HepG2 (cell line): ENCODE data around the gene UCN. TPM values are rescaled to one million over a fixed set of nuclear protein-coding genes. Genes with fewer than 3 reads are reported as not detected.
A peak's percentile ranks its signal among the peaks of the same experiment; 100 is the strongest.

Experiments
- CENPT ChIP-seq: sonication (generic); formaldehyde crosslinking; IDR thresholded peaks from 2 replicates; pipeline ENCODE4 v1.8.0; 2022; ENCODE audit warnings: low read depth, mild to moderate bottlenecking, moderate library complexity, missing genetic modification reagents
- GATAD1 ChIP-seq: IDR thresholded peaks from 2 replicates; pipeline ENCODE4 v1.6.1; 2016; ENCODE audit warnings: missing genetic modification reagents, missing compliant biosample characterization
- HDAC6 ChIP-seq: fragments of 200-600 bp; sonication (generic); IDR thresholded peaks from 2 replicates; pipeline ENCODE4 v1.7.0; 2017; ENCODE audit warnings: mild to moderate bottlenecking, antibody characterized with exemption, low read length, low read depth
- JUND ChIP-seq: sonication (generic); formaldehyde crosslinking; IDR thresholded peaks from 2 replicates; pipeline ENCODE4 v1.8.0; 2022; ENCODE audit warnings: mild to moderate bottlenecking, missing genetic modification reagents
- KAT8 ChIP-seq: IDR thresholded peaks from 2 replicates; pipeline ENCODE4 v1.6.1; 2016; ENCODE audit warnings: missing genetic modification reagents, missing compliant biosample characterization
- KLF9 ChIP-seq: IDR thresholded peaks from 2 replicates; pipeline ENCODE4 v1.6.1; 2016; ENCODE audit warnings: low read depth
- LCORL ChIP-seq, 2 experiments: fragments of 450-650 bp in 1 of 2; sonication (generic) in 1 of 2; formaldehyde crosslinking in 1 of 2; IDR thresholded peaks; 2 replicates each; pipeline versions ENCODE4 v1.5.0 to v1.6.1; 2017 to 2020; ENCODE audit warnings: antibody characterized with exemption in 1 of 2, missing genetic modification reagents in 1 of 2
- TFDP1 ChIP-seq: IDR thresholded peaks from 2 replicates; pipeline ENCODE4 v1.6.1; 2016; ENCODE audit warnings: missing compliant biosample characterization, missing genetic modification reagents, borderline replicate concordance
- THAP11 ChIP-seq: IDR thresholded peaks from 2 replicates; pipeline ENCODE4 v1.6.1; 2016; ENCODE audit warnings: missing biosample characterization, missing genetic modification reagents
- THAP7 ChIP-seq: sonication (generic); formaldehyde crosslinking; IDR thresholded peaks from 2 replicates; pipeline ENCODE4 v1.8.1; 2023; ENCODE audit warnings: mild to moderate bottlenecking, missing genetic modification reagents
- ZBTB21 ChIP-seq: sonication (generic); formaldehyde crosslinking; IDR thresholded peaks from 2 replicates; pipeline ENCODE4 v1.4.0; 2020; ENCODE audit warnings: missing genetic modification reagents
- ZC3H4 ChIP-seq: sonication (generic); formaldehyde crosslinking; IDR thresholded peaks from 2 replicates; pipeline ENCODE4 v1.4.0; 2020; ENCODE audit warnings: missing genetic modification reagents, borderline replicate concordance
- ZFX ChIP-seq: sonication (generic); formaldehyde crosslinking; IDR thresholded peaks from 2 replicates; pipeline ENCODE4 v1.4.0; 2020; ENCODE audit warnings: mild to moderate bottlenecking, low read depth, missing genetic modification reagents, moderate library complexity
- ZNF446 ChIP-seq: sonication (generic); formaldehyde crosslinking; IDR thresholded peaks from 2 replicates; pipeline ENCODE4 v1.5.0; 2020; ENCODE audit warnings: mild to moderate bottlenecking, missing genetic modification reagents
- ZNF501 ChIP-seq: sonication (generic); formaldehyde crosslinking; IDR thresholded peaks from 2 replicates; pipeline ENCODE4 v1.5.1; 2020; ENCODE audit warnings: mild to moderate bottlenecking, moderate library complexity, missing genetic modification reagents
- ZNF547 ChIP-seq: sonication (generic); formaldehyde crosslinking; IDR thresholded peaks from 2 replicates; pipeline ENCODE4 v1.5.1; 2020; ENCODE audit warnings: mild to moderate bottlenecking, missing genetic modification reagents
- ZNF572 ChIP-seq: sonication (generic); formaldehyde crosslinking; IDR thresholded peaks from 2 replicates; pipeline ENCODE4 v1.5.1; 2020; ENCODE audit warnings: mild to moderate bottlenecking, missing genetic modification reagents
- ZNF607 ChIP-seq: sonication (generic); formaldehyde crosslinking; IDR thresholded peaks from 2 replicates; pipeline ENCODE4 v1.5.1; 2020; ENCODE audit warnings: missing genetic modification reagents, mild to moderate bottlenecking, borderline replicate concordance
- ZNF737 ChIP-seq: sonication (generic); formaldehyde crosslinking; IDR thresholded peaks from 2 replicates; pipeline ENCODE4 v1.5.0; 2020; ENCODE audit warnings: missing genetic modification reagents, mild to moderate bottlenecking, borderline replicate concordance
- ZNF891 ChIP-seq: sonication (generic); formaldehyde crosslinking; IDR thresholded peaks from 2 replicates; pipeline ENCODE4 v1.5.0; 2020; ENCODE audit warnings: mild to moderate bottlenecking, missing genetic modification reagents
- polyA plus RNA-seq, 8 experiments: library from polyadenylated mRNA; depleted of rRNA in 3 of 8; stranded (reverse) in 7 of 8; unstranded in 1 of 8; fragments of >200 nt; fragmentation: Illumina TruSeq in 4 of 8; extraction: Trizol in 4 of 8; gene quantifications; 2 replicates each; pipeline versions ENCODE4 v1.2.1 to v1.2.3, GENCODE V29; 2011 to 2016; ENCODE audit warnings: low read depth in 4 of 8, missing spikeins in 1 of 8, mixed read lengths in 1 of 8; ENCODE audit not compliant: insufficient read depth in 1 of 8
- total RNA-seq, 5 experiments: library from RNA; depleted of rRNA; stranded (reverse); fragments of >200 nt; fragmentation: Illumina TruSeq; extraction: Trizol; gene quantifications; 2 replicates each; pipeline ENCODE4 v1.2.3, GENCODE V29; 2016; ENCODE audit warnings: low read depth in 1 of 5
- TF ChIP-seq, protein P1 (sequence below): fragments of 450-650 bp; IDR thresholded peaks from 2 replicates; pipeline ENCODE4 v1.6.1; 2017; ENCODE audit warnings: mild to moderate bottlenecking
- TF ChIP-seq, protein P2 (sequence below), 2 experiments: sonication (generic) in 1 of 2; formaldehyde crosslinking in 1 of 2; IDR thresholded peaks; 2 replicates each; pipeline versions ENCODE4 v1.4.0 to v1.6.1; 2016 to 2020; ENCODE audit warnings: borderline replicate concordance in 1 of 2, low read depth in 1 of 2, mild to moderate bottlenecking in 1 of 2, missing genetic modification reagents in 1 of 2

UCN gene
- total and polyA plus RNA-seq, 2 of the 13 experiments (the other 11 are each of a cell fraction or from before 2014, with no cell fraction given) = 1.2 to 2.3 TPM

- no peak for TF ChIP-seq ZNF891 (CRISPR knock-in tag)
- no peak for TF ChIP-seq CENPT (CRISPR knock-in tag)
- TF ChIP-seq KAT8 = no peak
- no peak for TF ChIP-seq LCORL (IDR thresholded peaks at IDR 0.05)
- peak; percentile 50; the same call in 1 of the 2 replicates for TF ChIP-seq LCORL (CRISPR knock-in tag; IDR thresholded peaks at IDR 0.05)
- no peak for TF ChIP-seq ZNF737 (CRISPR knock-in tag)
- TF ChIP-seq GATAD1 (CRISPR knock-in tag) = no peak
- no peak for TF ChIP-seq KLF9
- no peak for TF ChIP-seq ZFX (CRISPR knock-in tag)
- TF ChIP-seq THAP7 (CRISPR knock-in tag) = no peak
- no peak for TF ChIP-seq ZC3H4 (CRISPR knock-in tag)
- no peak for TF ChIP-seq THAP11 (CRISPR knock-in tag)
- no peak for TF ChIP-seq ZNF572 (CRISPR knock-in tag)
- TF ChIP-seq, protein P1, sequence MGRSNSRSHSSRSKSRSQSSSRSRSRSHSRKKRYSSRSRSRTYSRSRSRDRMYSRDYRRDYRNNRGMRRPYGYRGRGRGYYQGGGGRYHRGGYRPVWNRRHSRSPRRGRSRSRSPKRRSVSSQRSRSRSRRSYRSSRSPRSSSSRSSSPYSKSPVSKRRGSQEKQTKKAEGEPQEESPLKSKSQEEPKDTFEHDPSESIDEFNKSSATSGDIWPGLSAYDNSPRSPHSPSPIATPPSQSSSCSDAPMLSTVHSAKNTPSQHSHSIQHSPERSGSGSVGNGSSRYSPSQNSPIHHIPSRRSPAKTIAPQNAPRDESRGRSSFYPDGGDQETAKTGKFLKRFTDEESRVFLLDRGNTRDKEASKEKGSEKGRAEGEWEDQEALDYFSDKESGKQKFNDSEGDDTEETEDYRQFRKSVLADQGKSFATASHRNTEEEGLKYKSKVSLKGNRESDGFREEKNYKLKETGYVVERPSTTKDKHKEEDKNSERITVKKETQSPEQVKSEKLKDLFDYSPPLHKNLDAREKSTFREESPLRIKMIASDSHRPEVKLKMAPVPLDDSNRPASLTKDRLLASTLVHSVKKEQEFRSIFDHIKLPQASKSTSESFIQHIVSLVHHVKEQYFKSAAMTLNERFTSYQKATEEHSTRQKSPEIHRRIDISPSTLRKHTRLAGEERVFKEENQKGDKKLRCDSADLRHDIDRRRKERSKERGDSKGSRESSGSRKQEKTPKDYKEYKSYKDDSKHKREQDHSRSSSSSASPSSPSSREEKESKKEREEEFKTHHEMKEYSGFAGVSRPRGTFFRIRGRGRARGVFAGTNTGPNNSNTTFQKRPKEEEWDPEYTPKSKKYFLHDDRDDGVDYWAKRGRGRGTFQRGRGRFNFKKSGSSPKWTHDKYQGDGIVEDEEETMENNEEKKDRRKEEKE = no peak
- no peak for TF ChIP-seq HDAC6
- TF ChIP-seq, protein P2, sequence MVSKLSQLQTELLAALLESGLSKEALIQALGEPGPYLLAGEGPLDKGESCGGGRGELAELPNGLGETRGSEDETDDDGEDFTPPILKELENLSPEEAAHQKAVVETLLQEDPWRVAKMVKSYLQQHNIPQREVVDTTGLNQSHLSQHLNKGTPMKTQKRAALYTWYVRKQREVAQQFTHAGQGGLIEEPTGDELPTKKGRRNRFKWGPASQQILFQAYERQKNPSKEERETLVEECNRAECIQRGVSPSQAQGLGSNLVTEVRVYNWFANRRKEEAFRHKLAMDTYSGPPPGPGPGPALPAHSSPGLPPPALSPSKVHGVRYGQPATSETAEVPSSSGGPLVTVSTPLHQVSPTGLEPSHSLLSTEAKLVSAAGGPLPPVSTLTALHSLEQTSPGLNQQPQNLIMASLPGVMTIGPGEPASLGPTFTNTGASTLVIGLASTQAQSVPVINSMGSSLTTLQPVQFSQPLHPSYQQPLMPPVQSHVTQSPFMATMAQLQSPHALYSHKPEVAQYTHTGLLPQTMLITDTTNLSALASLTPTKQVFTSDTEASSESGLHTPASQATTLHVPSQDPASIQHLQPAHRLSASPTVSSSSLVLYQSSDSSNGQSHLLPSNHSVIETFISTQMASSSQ (IDR thresholded peaks at IDR 0.05; ENCODE audit: low read depth) = no peak
- TF ChIP-seq, protein P2 (CRISPR knock-in tag; IDR thresholded peaks at IDR 0.05; ENCODE audit: borderline replicate concordance) = no peak
- no peak for TF ChIP-seq ZNF501 (CRISPR knock-in tag)
- no peak for TF ChIP-seq ZNF607 (CRISPR knock-in tag)
- TF ChIP-seq ZNF446 (CRISPR knock-in tag) = no peak
- no peak for TF ChIP-seq TFDP1 (CRISPR knock-in tag)
- TF ChIP-seq JUND = no peak
- no peak for TF ChIP-seq ZBTB21
- TF ChIP-seq ZNF547 (CRISPR knock-in tag) = no peak
Observed at GRCh38 chr2:27282892-27283291, 25.4 kb downstream of the UCN start (continued).
